ENCODE measurements around the gene DNM2.

Gene DNM2

DNA sequence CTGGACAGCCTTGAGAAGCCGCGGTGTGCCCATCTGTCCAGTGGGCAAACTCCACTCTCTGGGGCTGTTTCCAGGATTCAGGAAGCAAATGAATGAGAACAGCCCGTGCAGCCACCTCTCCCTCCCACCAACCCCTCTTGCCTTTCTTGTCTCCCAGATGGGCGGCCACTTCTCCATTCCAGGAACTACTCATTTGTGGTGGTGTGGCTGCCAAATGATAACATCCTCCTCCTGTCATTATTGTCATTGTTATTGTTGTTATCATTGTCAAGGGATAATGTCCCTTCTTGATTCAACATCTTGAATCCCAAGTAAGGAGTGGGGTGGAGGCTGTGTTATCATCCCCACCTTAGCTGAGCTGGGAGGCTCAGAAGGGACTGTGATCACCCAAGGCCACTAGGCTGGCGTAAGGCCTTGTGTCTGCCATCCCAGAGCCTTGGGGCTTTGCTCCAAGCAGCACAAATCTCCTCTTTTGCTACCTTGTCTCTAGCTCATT lies 1.6 kb downstream of the DNM2 start:
- CTCF ChIA-PET = interaction anchor here (1.1 to 9.7 kb wide), 6 partner anchors 14 to 178 kb away, joined by 3 to 107 read pairs (median 18); partner anchors contain the start of gene QTRT1
- no peak for DNase-seq (ENCODE audit: extremely low spot score)
- POLR2A ChIA-PET = interaction anchor here (0.6 kb wide), 1 partner anchor 157 kb away, joined by 3 read pairs; no protein-coding TSS in a partner anchor
- TF ChIP-seq, protein P1, sequence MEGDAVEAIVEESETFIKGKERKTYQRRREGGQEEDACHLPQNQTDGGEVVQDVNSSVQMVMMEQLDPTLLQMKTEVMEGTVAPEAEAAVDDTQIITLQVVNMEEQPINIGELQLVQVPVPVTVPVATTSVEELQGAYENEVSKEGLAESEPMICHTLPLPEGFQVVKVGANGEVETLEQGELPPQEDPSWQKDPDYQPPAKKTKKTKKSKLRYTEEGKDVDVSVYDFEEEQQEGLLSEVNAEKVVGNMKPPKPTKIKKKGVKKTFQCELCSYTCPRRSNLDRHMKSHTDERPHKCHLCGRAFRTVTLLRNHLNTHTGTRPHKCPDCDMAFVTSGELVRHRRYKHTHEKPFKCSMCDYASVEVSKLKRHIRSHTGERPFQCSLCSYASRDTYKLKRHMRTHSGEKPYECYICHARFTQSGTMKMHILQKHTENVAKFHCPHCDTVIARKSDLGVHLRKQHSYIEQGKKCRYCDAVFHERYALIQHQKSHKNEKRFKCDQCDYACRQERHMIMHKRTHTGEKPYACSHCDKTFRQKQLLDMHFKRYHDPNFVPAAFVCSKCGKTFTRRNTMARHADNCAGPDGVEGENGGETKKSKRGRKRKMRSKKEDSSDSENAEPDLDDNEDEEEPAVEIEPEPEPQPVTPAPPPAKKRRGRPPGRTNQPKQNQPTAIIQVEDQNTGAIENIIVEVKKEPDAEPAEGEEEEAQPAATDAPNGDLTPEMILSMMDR (IDR thresholded peaks at IDR 0.05; ENCODE audit: control extremely low read depth, extremely low read depth, low read depth, missing control alignments) = no peak

DNA sequence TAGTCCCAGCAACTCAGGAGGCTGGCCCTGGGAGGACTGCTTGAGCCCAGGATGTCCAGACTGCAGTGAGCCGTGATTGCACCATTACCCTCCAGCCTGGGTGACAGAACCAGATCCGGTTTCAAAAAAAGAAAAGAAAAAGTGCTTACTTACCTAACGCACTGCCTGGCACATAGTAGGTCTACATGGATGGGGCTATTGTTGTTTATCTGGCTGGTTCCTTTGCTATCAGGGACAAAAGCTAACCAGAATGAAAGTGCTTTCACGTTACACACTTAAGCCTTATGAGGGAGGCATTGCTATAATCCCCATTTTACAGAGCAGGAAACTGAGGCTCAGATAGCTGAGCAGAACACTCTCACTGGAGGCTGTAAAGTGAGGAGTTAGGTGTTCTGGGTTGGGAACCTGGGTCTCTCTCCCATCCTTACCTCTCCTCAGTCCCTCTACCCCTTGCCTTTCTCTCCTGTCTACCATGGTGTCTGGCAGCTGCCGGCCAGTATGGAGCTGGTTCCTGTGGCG lies 2.8 kb downstream of the DNM2 start:
- POLR2A ChIA-PET = interaction anchor here (0.7 kb wide), 1 partner anchor 101 kb away, joined by 3 read pairs; no protein-coding TSS in a partner anchor
- TF ChIP-seq, protein P1 (IDR thresholded peaks at IDR 0.05; ENCODE audit: control extremely low read depth, extremely low read depth, low read depth, missing control alignments) = no peak
- DNase-seq (ENCODE audit: extremely low spot score) = no peak
- CTCF ChIA-PET = interaction anchor here (0.8 to 9.7 kb wide), 2 partner anchors 11 to 144 kb away, joined by 3 to 107 read pairs; no protein-coding TSS in a partner anchor

DNA sequence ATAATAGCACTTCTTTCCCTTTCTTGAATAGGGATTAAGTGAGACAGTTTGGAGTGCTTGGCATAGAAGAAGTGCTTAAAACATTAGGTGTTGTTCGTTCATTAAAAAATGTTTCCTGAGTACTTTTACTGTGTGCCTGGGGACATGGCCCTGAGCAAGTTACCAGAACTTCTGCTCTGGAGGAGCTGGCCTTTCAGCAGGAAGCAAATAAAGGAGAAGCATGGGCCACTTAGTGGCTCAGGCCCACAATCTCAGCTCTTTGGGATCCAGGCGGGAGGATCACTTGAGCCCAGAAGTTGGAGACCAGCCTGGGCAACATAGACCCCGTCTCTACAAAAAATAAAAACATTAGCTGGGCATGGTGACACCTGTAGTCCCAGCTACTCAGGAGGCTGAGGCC lies 5.7 kb downstream of the DNM2 start:
- TF ChIP-seq, protein P1 (IDR thresholded peaks at IDR 0.05; ENCODE audit: control extremely low read depth, extremely low read depth, low read depth, missing control alignments) = no peak
- ChIA-PET CTCF (interaction anchor here (0.8 to 9.7 kb wide), 2 partner anchors 141 to 142 kb away, joined by 3 to 107 read pairs; no protein-coding TSS in a partner anchor), POLR2A (no interaction called here)
- no peak for DNase-seq (ENCODE audit: extremely low spot score)

DNA sequence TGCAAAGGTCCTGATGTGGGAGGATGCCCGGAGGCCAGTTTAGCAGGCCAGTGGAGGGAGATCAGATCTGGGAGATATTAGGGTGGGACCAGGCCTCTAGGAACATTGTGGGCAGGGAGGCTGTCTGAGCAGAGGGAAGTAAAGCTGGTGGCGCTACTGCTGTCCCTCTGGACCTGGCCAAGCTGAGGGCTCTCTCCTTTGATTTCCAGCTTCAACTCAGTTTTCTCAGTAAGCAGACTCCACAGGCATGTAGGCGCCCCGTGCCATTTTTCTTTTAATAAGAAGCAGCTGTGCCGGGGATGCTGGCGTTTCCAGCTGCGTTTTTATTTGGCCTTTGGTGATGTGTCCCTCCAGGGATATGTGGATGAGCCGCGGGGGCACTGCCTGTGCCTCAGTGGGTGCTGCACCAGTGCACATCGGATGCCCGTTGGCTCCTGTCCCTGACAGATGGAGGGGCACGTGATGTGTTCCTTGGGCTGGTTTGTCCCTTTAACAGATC lies 6.7 kb downstream of the DNM2 start:
- ChIA-PET POLR2A (no interaction called here), CTCF (interaction anchor here (9.7 kb wide), 1 partner anchor 140 kb away, joined by 107 read pairs; no protein-coding TSS in a partner anchor)
- TF ChIP-seq, protein P1 (IDR thresholded peaks at IDR 0.05; ENCODE audit: control extremely low read depth, extremely low read depth, low read depth, missing control alignments) = no peak
- DNase-seq (ENCODE audit: extremely low spot score) = no peak

DNA sequence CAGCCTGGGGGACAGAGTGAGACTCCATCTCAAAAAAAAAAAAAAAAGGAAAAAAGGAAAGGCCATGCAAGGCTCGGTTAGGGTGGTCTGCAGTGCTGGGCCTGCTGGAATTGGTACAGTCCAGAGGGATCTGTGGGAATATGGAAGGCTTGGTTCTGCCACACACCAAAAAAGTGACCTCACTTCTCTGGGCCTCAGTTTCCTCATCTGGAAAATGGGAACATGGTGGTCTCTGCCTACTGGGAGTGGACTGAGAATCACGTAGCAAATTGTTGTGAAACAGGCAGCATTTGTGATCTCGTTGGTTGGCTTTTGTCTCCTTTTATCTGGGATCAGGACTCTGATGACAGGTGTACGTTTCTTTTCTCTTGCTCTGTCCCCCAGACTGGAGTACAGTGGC lies 7.5 kb downstream of the DNM2 start:
- no peak for DNase-seq (ENCODE audit: extremely low spot score)
- ChIA-PET POLR2A (no interaction called here), CTCF (interaction anchor here (9.7 kb wide), 1 partner anchor 139 kb away, joined by 107 read pairs; no protein-coding TSS in a partner anchor)
- TF ChIP-seq, protein P1 (IDR thresholded peaks at IDR 0.05; ENCODE audit: control extremely low read depth, extremely low read depth, low read depth, missing control alignments) = no peak

DNA sequence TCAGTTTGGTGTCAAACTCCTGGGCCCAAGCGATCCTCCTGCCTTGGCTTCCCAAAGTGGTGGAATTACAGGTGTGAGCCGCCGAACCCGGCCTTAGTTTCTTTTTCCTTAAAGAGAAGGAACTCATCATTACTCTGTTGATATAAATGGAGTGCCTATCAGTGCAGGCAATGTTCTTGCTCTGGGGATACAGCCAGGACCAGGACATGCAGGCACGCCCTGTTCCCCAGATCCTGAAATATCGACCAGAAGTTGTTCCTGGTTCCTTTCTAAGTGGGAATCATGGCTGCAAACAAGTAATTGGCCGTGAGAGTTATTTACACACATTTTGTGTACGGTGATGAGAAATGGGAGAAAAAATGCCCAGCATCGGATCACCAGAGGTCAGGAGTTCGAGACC lies 8.4 kb downstream of the DNM2 start:
- TF ChIP-seq, protein P1 (IDR thresholded peaks at IDR 0.05; ENCODE audit: control extremely low read depth, extremely low read depth, low read depth, missing control alignments) = no peak
- CTCF ChIA-PET = no interaction called here
- no peak for DNase-seq (ENCODE audit: extremely low spot score)
- POLR2A ChIA-PET = no interaction called here
